ENCODE measurements around the gene TAS2R1. TPM values are rescaled to one million over a fixed set of nuclear protein-coding genes. Genes with fewer than 3 reads are reported as not detected.

Gene TAS2R1
- total and polyA plus RNA-seq, 10 of the 15 experiments (the other 5 are each of a cell fraction or from before 2014, with no cell fraction given) = not detected

DNA sequence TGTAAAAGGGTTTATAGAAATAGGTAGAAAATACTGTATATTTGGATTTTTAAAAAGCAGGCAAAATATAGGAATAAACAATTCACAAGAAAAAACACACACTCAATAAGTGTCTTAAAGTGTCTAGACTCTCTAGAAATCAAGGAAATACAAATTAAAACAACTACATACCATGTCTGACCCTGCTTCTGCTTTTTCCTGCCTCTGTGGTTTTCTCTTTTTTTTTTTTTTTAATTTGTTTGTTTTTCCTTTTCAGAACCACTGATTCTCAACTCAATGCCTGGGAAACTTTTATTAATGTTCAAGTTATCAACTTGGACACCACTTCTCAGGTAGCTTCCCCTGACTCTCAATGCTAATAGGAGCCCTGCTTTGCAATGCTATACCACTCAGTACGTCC, 25.5 kb upstream of the TAS2R1 start:
- CTCF ChIA-PET = no interaction called here
- TF ChIP-seq TCF12 (IDR thresholded peaks at IDR 0.05; ENCODE audit: low read depth, low read length) (no peak), ZNF622 (IDR thresholded peaks at IDR 0.05) (no peak)
- RAD21 ChIA-PET (ENCODE audit: unreplicated experiment) = no interaction called here
- H3K9ac ChIP-seq (ENCODE audit: control insufficient read depth, insufficient read depth, low read length) = no peak overlapping the region
- SMC1A ChIA-PET (ENCODE audit: uncharacterized antibody, unreplicated experiment) = no interaction called here
- H3K36me3 ChIP-seq (ENCODE audit: control insufficient read depth in 2 of 2, insufficient read depth in 2 of 2, low read length in 1 of 2) = no peaks in the 10 kb centered on the region
- POLR2A ChIA-PET = no interaction called here
- intact Hi-C loops (cut with micrococcal nuclease; ENCODE audit: unreplicated experiment) (no loop called here), in situ Hi-C loops (cut with MboI) (no loop called here)
- H3K27me3 ChIP-seq (replicated peaks in 1 of 2; ENCODE audit: control insufficient read depth in 2 of 2, insufficient read depth in 2 of 2, low read length in 1 of 2) = no peaks in the 10 kb centered on the region
- no TSS peak for BruUV-seq (replicated peaks)
- no peaks in the 10 kb centered on the region for H3K9me3 ChIP-seq (replicated peaks; ENCODE audit: control insufficient read depth, insufficient read depth, low read length)
- no peak overlapping the region for H3K4me2 ChIP-seq (ENCODE audit: control insufficient read depth, insufficient read depth)
- no peak for DNase-seq (ENCODE audit: low read depth, low spot score)
- H4K20me1 ChIP-seq (ENCODE audit: control insufficient read depth, insufficient read depth) = no peaks in the 10 kb centered on the region
- FAIRE-seq = no peak
- no peak overlapping the region for H2AFZ ChIP-seq (ENCODE audit: control insufficient read depth, low read depth, low read length)
- H3K4me3 ChIP-seq = no peak overlapping the region
- ATAC-seq = no peak
- no peaks in the 10 kb centered on the region for H3K4me1 ChIP-seq (ENCODE audit: control insufficient read depth, insufficient read depth, low read length)
- no peak overlapping the region for H3K27ac ChIP-seq (ENCODE audit: control insufficient read depth, insufficient read depth)
- H3K79me2 ChIP-seq (ENCODE audit: control insufficient read depth, insufficient read depth, low read length) = no peaks in the 10 kb centered on the region
- 35% methylated on average over 1 of the region's 1 CpG for WGBS (ENCODE audit: insufficient coverage, insufficient replicate concordance, low lambda C conversion rate, missing lambda C conversion rate)

DNA sequence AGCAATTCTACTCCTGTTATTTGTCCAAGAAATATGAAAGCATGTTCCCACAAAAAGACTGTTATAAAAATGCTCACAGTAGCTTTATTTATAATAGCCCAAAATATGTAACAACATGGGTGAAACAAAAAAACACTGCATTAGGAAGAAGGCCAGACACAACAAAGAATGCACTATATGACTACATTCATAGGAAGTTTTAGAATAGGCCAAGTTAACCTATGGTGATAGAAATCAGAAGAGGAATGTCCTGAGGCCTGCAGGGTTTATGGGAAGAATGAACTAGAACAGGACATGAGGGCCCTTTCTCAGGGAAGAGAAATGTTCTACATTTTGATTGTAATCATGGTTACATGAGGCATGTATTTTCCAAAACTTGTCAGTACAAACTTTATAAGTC, 24.7 kb upstream of the TAS2R1 start:
- no peaks in the 10 kb centered on the region for H3K27me3 ChIP-seq (replicated peaks in 1 of 2; ENCODE audit: control insufficient read depth in 2 of 2, insufficient read depth in 2 of 2, low read length in 1 of 2)
- no peaks in the 10 kb centered on the region for H3K36me3 ChIP-seq (ENCODE audit: control insufficient read depth in 2 of 2, insufficient read depth in 2 of 2, low read length in 1 of 2)
- H3K9ac ChIP-seq (ENCODE audit: control insufficient read depth, insufficient read depth, low read length) = no peak overlapping the region
- no TSS peak for BruUV-seq (replicated peaks)
- intact Hi-C loops (cut with micrococcal nuclease; ENCODE audit: unreplicated experiment) = no loop called here
- FAIRE-seq (no peak), DNase-seq (ENCODE audit: low read depth, low spot score) (no peak), ATAC-seq (no peak)
- POLR2A ChIA-PET = no interaction called here
- RAD21 ChIA-PET (ENCODE audit: unreplicated experiment) = no interaction called here
- SMC1A ChIA-PET (ENCODE audit: uncharacterized antibody, unreplicated experiment) = no interaction called here
- H2AFZ ChIP-seq (ENCODE audit: control insufficient read depth, low read depth, low read length) = no peak overlapping the region
- in situ Hi-C loops (cut with MboI) = no loop called here
- H4K20me1 ChIP-seq (ENCODE audit: control insufficient read depth, insufficient read depth) = no peaks in the 10 kb centered on the region
- H3K79me2 ChIP-seq (ENCODE audit: control insufficient read depth, insufficient read depth, low read length) = no peaks in the 10 kb centered on the region
- no peak overlapping the region for H3K4me3 ChIP-seq
- no peaks in the 10 kb centered on the region for H3K4me1 ChIP-seq (ENCODE audit: control insufficient read depth, insufficient read depth, low read length)
- CTCF ChIA-PET = interaction anchor here (1.4 kb wide), 1 partner anchor 11 kb away, joined by 3 read pairs; no protein-coding TSS in a partner anchor
- H3K9me3 ChIP-seq (replicated peaks; ENCODE audit: control insufficient read depth, insufficient read depth, low read length) = no peaks in the 10 kb centered on the region
- H3K4me2 ChIP-seq (ENCODE audit: control insufficient read depth, insufficient read depth) = no peak overlapping the region
- TF ChIP-seq HCFC1 (IDR thresholded peaks at IDR 0.05; ENCODE audit: low read length) (no peak), BMI1 (IDR thresholded peaks at IDR 0.05; ENCODE audit: borderline replicate concordance) (no peak), NFIC (IDR thresholded peaks at IDR 0.05; ENCODE audit: low read depth, low read length) (no peak), RCOR1 (conservative IDR thresholded peaks at IDR 0.05; ENCODE audit: low read depth, low read length) (no peak), EP300 (IDR thresholded peaks at IDR 0.05; ENCODE audit: borderline replicate concordance in 1 of 2, control insufficient read depth in 1 of 2, low read depth in 2 of 2, low read length in 2 of 2) (no peak), HDGF (IDR thresholded peaks at IDR 0.05) (no peak), GATAD2B (conservative IDR thresholded peaks at IDR 0.05; ENCODE audit: low read depth) (no peak)
- TF ChIP-seq, protein P1, sequence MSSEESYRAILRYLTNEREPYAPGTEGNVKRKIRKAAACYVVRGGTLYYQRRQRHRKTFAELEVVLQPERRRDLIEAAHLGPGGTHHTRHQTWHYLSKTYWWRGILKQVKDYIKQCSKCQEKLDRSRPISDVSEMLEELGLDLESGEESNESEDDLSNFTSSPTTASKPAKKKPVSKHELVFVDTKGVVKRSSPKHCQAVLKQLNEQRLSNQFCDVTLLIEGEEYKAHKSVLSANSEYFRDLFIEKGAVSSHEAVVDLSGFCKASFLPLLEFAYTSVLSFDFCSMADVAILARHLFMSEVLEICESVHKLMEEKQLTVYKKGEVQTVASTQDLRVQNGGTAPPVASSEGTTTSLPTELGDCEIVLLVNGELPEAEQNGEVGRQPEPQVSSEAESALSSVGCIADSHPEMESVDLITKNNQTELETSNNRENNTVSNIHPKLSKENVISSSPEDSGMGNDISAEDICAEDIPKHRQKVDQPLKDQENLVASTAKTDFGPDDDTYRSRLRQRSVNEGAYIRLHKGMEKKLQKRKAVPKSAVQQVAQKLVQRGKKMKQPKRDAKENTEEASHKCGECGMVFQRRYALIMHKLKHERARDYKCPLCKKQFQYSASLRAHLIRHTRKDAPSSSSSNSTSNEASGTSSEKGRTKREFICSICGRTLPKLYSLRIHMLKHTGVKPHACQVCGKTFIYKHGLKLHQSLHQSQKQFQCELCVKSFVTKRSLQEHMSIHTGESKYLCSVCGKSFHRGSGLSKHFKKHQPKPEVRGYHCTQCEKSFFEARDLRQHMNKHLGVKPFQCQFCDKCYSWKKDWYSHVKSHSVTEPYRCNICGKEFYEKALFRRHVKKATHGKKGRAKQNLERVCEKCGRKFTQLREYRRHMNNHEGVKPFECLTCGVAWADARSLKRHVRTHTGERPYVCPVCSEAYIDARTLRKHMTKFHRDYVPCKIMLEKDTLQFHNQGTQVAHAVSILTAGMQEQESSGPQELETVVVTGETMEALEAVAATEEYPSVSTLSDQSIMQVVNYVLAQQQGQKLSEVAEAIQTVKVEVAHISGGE (CRISPR knock-in tag; IDR thresholded peaks at IDR 0.05) = no peak
- TF ChIP-seq, protein P2, sequence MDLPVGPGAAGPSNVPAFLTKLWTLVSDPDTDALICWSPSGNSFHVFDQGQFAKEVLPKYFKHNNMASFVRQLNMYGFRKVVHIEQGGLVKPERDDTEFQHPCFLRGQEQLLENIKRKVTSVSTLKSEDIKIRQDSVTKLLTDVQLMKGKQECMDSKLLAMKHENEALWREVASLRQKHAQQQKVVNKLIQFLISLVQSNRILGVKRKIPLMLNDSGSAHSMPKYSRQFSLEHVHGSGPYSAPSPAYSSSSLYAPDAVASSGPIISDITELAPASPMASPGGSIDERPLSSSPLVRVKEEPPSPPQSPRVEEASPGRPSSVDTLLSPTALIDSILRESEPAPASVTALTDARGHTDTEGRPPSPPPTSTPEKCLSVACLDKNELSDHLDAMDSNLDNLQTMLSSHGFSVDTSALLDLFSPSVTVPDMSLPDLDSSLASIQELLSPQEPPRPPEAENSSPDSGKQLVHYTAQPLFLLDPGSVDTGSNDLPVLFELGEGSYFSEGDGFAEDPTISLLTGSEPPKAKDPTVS (IDR thresholded peaks at IDR 0.05; ENCODE audit: low read depth, low read length) = no peak
- TF ChIP-seq, protein P3, sequence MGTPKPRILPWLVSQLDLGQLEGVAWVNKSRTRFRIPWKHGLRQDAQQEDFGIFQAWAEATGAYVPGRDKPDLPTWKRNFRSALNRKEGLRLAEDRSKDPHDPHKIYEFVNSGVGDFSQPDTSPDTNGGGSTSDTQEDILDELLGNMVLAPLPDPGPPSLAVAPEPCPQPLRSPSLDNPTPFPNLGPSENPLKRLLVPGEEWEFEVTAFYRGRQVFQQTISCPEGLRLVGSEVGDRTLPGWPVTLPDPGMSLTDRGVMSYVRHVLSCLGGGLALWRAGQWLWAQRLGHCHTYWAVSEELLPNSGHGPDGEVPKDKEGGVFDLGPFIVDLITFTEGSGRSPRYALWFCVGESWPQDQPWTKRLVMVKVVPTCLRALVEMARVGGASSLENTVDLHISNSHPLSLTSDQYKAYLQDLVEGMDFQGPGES (IDR thresholded peaks at IDR 0.05) = no peak
- H3K27ac ChIP-seq (ENCODE audit: control insufficient read depth, insufficient read depth) = no peak overlapping the region
